GM12891 (cell line): ENCODE measurements around the gene NR6A1.

Experiments
- DNase-seq: peaks from one replicate; pipeline ENCODE4 v3.0.0; 2011; ENCODE audit warnings: low spot score; ENCODE audit not compliant: insufficient read length
- FAIRE-seq: peaks from 2 replicates; lab custom pipeline; 2011; peaks lifted over from hg19 to GRCh38; lab: Jason Lieb, UNC
- PAX5 ChIP-seq: IDR thresholded peaks from 2 replicates; pipeline ENCODE4 v1.6.1; 2011; ENCODE audit warnings: low read length, moderate library complexity, mild to moderate bottlenecking; ENCODE audit not compliant: insufficient read depth, severe bottlenecking
- POLR2A ChIP-seq: IDR thresholded peaks from 2 replicates; pipeline ENCODE4 v1.6.1; 2011; ENCODE audit warnings: low read depth, low read length, control low read depth
- POLR2AphosphoS5 ChIP-seq: IDR thresholded peaks from 2 replicates; pipeline ENCODE4 v1.6.1; 2011; ENCODE audit warnings: low read depth, low read length, control low read depth
- POU2F2 ChIP-seq: IDR thresholded peaks from 2 replicates; pipeline ENCODE4 v1.6.1; 2011; ENCODE audit warnings: low read depth, mild to moderate bottlenecking, control low read depth, low read length, moderate library complexity
- SPI1 ChIP-seq: IDR thresholded peaks from 2 replicates; pipeline ENCODE4 v1.6.1; 2011; ENCODE audit warnings: low read depth, low read length, control low read depth
- TAF1 ChIP-seq: IDR thresholded peaks from 2 replicates; pipeline ENCODE4 v1.6.1; 2011; ENCODE audit warnings: low read depth, low read length, control low read depth

Gene NR6A1

GRCh38 chr9:124788542-124789217 lies 17.6 kb upstream of the NR6A1 start:
- TF ChIP-seq PAX5 (no peak), TAF1 (no peak), POU2F2 (no peak), SPI1 (no peak), POLR2A (no peak), POLR2AphosphoS5 (no peak)
- no peak for DNase-seq
- FAIRE-seq = no peak

GRCh38 chr9:124786881-124787573 lies 15.9 kb upstream of the NR6A1 start:
- DNase-seq (no peak), FAIRE-seq (no peak)

DNA sequence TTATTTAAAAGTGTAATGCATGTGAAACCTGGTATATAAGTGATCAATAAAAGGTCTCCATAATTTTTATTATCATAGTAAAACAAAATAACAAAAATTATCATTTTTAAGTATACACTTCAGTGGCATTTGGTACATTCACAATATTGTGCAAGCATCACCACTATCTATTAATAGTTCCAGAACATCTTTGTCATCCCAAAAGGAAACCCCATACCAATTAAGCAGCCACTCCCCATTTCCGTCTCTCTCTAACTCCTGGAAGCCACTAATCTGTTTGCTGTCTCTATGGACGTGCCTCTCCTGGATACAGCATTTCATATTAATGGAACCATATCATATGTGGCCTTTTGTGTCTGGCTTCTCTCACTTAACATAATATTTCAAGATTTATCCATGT lies 13.4 kb upstream of the NR6A1 start:
- no peak for FAIRE-seq
- no peak for DNase-seq
- no peak for TF ChIP-seq POLR2AphosphoS5
- no peak for TF ChIP-seq TAF1
- no peak for TF ChIP-seq POLR2A
- TF ChIP-seq PAX5 = no peak
- no peak for TF ChIP-seq SPI1
- no peak for TF ChIP-seq POU2F2

More at GRCh38 chr9:124786881-124787573, 15.9 kb upstream of the NR6A1 start:
- no peak for TF ChIP-seq POLR2A
- no peak for TF ChIP-seq PAX5
- no peak for TF ChIP-seq POLR2AphosphoS5
- no peak for TF ChIP-seq TAF1
- TF ChIP-seq POU2F2 = no peak
- TF ChIP-seq SPI1 = no peak

DNA sequence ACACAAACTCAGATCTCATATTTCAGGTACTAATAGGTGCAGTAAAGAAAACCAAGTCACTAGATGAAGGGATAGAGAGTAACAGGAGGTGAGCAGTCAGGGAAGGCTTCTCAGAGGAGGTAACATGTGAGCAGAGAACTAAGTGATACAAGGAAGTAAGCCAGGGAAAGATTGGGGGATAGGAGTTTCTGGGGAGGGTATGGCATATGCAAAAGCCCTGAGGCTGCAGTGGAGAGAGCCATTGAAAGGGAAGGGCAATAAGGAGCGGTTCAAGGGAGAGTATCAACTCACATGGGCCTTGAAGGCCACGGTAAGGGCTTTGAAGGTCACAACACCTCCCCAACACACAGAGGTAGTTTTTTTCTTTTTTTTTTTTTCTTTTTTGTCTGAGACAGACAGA lies 12.7 kb upstream of the NR6A1 start:
- no peak for DNase-seq
- FAIRE-seq = peak; percentile 60
- TF ChIP-seq TAF1 = no peak
- TF ChIP-seq POLR2AphosphoS5 = no peak
- no peak for TF ChIP-seq POU2F2
- no peak for TF ChIP-seq POLR2A

- TF ChIP-seq POLR2A (no peak), TAF1 (no peak), SPI1 (no peak), PAX5 (no peak), POU2F2 (no peak), POLR2AphosphoS5 (no peak)
- no peak for DNase-seq
- FAIRE-seq = no peak
Measured at GRCh38 chr9:124782661-124783574, 11.8 kb upstream of the NR6A1 start.

- no peak for DNase-seq
- TF ChIP-seq POLR2AphosphoS5 = no peak
- TF ChIP-seq TAF1 = no peak
- TF ChIP-seq PAX5 = no peak
- TF ChIP-seq POU2F2 = no peak
- no peak for TF ChIP-seq POLR2A
- TF ChIP-seq SPI1 = no peak
- no peak for FAIRE-seq
Measured at GRCh38 chr9:124781967-124782660, 11.0 kb upstream of the NR6A1 start.

GRCh38 chr9:124780757-124781151 lies 9.6 kb upstream of the NR6A1 start:
- DNase-seq (no peak), FAIRE-seq (no peak)
- TF ChIP-seq POLR2A = no peak
- no peak for TF ChIP-seq TAF1
- no peak for TF ChIP-seq POU2F2
- TF ChIP-seq PAX5 = no peak
- TF ChIP-seq POLR2AphosphoS5 = no peak
- no peak for TF ChIP-seq SPI1

DNA sequence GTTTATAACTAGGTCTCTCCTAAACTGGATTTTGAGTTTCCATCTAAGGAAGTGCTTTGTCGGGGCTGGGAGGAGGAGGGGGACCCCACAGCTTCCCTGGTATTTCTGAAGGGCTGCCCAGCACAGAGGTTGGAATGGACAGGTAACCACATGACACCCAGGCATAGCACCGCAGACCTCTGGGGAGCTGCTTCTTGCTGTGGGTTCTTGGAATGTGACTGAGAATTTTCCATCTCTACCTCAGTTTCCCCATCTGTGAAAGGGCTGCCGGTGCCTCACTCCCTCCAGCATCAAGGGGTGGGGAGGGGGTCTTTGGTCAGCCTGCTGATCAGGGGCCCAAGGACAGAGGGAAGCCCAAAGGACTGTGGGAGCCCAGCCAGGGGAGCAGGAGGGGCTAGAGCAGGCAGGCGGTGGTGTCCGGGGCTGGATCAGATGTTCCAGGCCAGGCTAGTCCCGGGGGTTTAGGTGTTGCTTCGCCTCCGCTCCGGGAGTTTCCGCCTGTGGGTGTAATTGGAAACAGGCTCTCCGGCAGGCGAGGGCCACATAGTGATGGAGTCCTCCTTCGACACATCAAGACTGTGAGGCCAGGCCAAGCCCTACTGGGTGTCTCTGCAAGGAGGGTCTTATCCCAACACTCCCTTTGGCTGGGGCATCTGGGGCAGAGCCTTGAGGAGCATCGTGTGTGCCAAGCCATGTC lies 9.1 kb upstream of the NR6A1 start:
- no peak for TF ChIP-seq POU2F2
- TF ChIP-seq POLR2A = no peak
- no peak for TF ChIP-seq PAX5
- no peak for TF ChIP-seq POLR2AphosphoS5
- no peak for TF ChIP-seq SPI1
- TF ChIP-seq TAF1 = no peak
- DNase-seq (no peak), FAIRE-seq (no peak)
